ENCODE data around the gene GABRA4. TPM values are rescaled to one million over a fixed set of nuclear protein-coding genes. Genes with fewer than 3 reads are reported as not detected.

GABRA4 gene
- total RNA-seq, 5 donors from 2014 or later (not counting 1 experiment from before 2014, with no cell fraction given), result not detected

- H3K4me1 Mint-ChIP-seq, result no peaks in the 10 kb centered on the region
- ATAC-seq (replicated peaks in 1 of 4), result no peak
These were observed 46.4 kb downstream of the GABRA4 start for GRCh38 chr4:46946919-46947536.

GRCh38 chr4:46945062-46945461 is 48.3 kb downstream of the GABRA4 start:
- no peak overlapping the region for H3K27ac Mint-ChIP-seq
- H3K36me3 Mint-ChIP-seq, result no peaks in the 10 kb centered on the region
- ChIA-PET CTCF (no interaction called here), POLR2A (interaction anchor here in 1 of 2 donors (0.7 kb wide), 1 partner anchor 9 kb away, joined by 3 read pairs; no protein-coding TSS in a partner anchor)
- no peaks in the 10 kb centered on the region for H3K36me3 ChIP-seq (ENCODE audit: control insufficient read depth in 2 of 2, extremely low read depth in 1 of 2, insufficient read depth in 1 of 2, low read length in 1 of 2)
- no peak overlapping the region for H3K4me3 Mint-ChIP-seq
- no peak overlapping the region for H3K4me3 ChIP-seq (ENCODE audit: control insufficient read depth in 1 of 2, extremely low read depth in 1 of 2, low read length in 1 of 2)
- ATAC-seq (replicated peaks in 1 of 4) (no peak), DNase-seq (no peak)
- no peaks in the 10 kb centered on the region for H3K9me3 Mint-ChIP-seq
- H3K4me1 ChIP-seq (ENCODE audit: control insufficient read depth in 1 of 2, extremely low read depth in 1 of 2, insufficient read depth in 2 of 2, low read length in 2 of 2), result no peaks in the 10 kb centered on the region
- H3K27ac ChIP-seq (ENCODE audit: low read length), result no peak overlapping the region
- H3K4me1 Mint-ChIP-seq, result no peaks in the 10 kb centered on the region
- H3K27me3 ChIP-seq (replicated peaks in 1 of 2; ENCODE audit: control insufficient read depth in 2 of 2, extremely low read depth in 1 of 2, insufficient read depth in 2 of 2, low read length in 1 of 2), result no peaks in the 10 kb centered on the region
- H3K9me3 ChIP-seq, result no peaks in the 10 kb centered on the region
- peaks cover 0 to 5% of the 10 kb centered on the region in 2 donors for H3K27me3 Mint-ChIP-seq

More at GRCh38 chr4:46946919-46947536, 46.4 kb downstream of the GABRA4 start:
- no peaks in the 10 kb centered on the region for H3K27me3 ChIP-seq (replicated peaks in 1 of 2; ENCODE audit: control insufficient read depth in 2 of 2, extremely low read depth in 1 of 2, insufficient read depth in 2 of 2, low read length in 1 of 2)
- Mint-ChIP-seq H3K4me3 (no peak overlapping the region), H3K36me3 (no peaks in the 10 kb centered on the region), H3K27ac (no peak overlapping the region), H3K9me3 (no peaks in the 10 kb centered on the region), H3K27me3 (peaks cover 0 to 5% of the 10 kb centered on the region in 2 donors)
- H3K4me1 ChIP-seq (ENCODE audit: control insufficient read depth in 1 of 2, extremely low read depth in 1 of 2, insufficient read depth in 2 of 2, low read length in 2 of 2), result no peaks in the 10 kb centered on the region
- H3K9me3 ChIP-seq, result no peaks in the 10 kb centered on the region
- no peak overlapping the region for H3K27ac ChIP-seq (ENCODE audit: low read length)
- ChIA-PET POLR2A (no interaction called here), CTCF (no interaction called here)
- H3K36me3 ChIP-seq (ENCODE audit: control insufficient read depth in 2 of 2, extremely low read depth in 1 of 2, insufficient read depth in 1 of 2, low read length in 1 of 2), result no peaks in the 10 kb centered on the region
- DNase-seq, result no peak
- H3K4me3 ChIP-seq (ENCODE audit: control insufficient read depth in 1 of 2, extremely low read depth in 1 of 2, low read length in 1 of 2), result no peak overlapping the region
- 63% methylated on average over 4 of the region's 6 CpGs for WGBS (ENCODE audit: insufficient coverage)

GRCh38 chr4:46944345-46944744 is 49.0 kb downstream of the GABRA4 start:
- ChIA-PET CTCF (no interaction called here), POLR2A (no interaction called here)
- H3K9me3 ChIP-seq, result no peaks in the 10 kb centered on the region
- no peaks in the 10 kb centered on the region for H3K27me3 ChIP-seq (replicated peaks in 1 of 2; ENCODE audit: control insufficient read depth in 2 of 2, extremely low read depth in 1 of 2, insufficient read depth in 2 of 2, low read length in 1 of 2)
- Mint-ChIP-seq H3K9me3 (no peaks in the 10 kb centered on the region), H3K27ac (no peak overlapping the region), H3K27me3 (peaks cover 0 to 5% of the 10 kb centered on the region in 2 donors), H3K4me3 (no peak overlapping the region), H3K4me1 (no peaks in the 10 kb centered on the region), H3K36me3 (no peaks in the 10 kb centered on the region)
- no peak overlapping the region for H3K27ac ChIP-seq (ENCODE audit: low read length)
- no peaks in the 10 kb centered on the region for H3K36me3 ChIP-seq (ENCODE audit: control insufficient read depth in 2 of 2, extremely low read depth in 1 of 2, insufficient read depth in 1 of 2, low read length in 1 of 2)
- no peak for DNase-seq
- H3K4me3 ChIP-seq (ENCODE audit: control insufficient read depth in 1 of 2, extremely low read depth in 1 of 2, low read length in 1 of 2), result no peak overlapping the region
- ATAC-seq (replicated peaks in 1 of 4), result no peak
- 100% methylated on average over 1 of the region's 1 CpG for WGBS (ENCODE audit: insufficient coverage)
- H3K4me1 ChIP-seq (ENCODE audit: control insufficient read depth in 1 of 2, extremely low read depth in 1 of 2, insufficient read depth in 2 of 2, low read length in 2 of 2), result no peaks in the 10 kb centered on the region

- H3K4me1 ChIP-seq (ENCODE audit: control insufficient read depth in 1 of 2, extremely low read depth in 1 of 2, insufficient read depth in 2 of 2, low read length in 2 of 2), result no peaks in the 10 kb centered on the region
- Mint-ChIP-seq H3K27me3 (peaks cover 0 to 3% of the 10 kb centered on the region in 2 donors), H3K27ac (no peak overlapping the region), H3K9me3 (no peaks in the 10 kb centered on the region), H3K36me3 (no peaks in the 10 kb centered on the region), H3K4me1 (no peaks in the 10 kb centered on the region), H3K4me3 (no peak overlapping the region)
- H3K4me3 ChIP-seq (ENCODE audit: control insufficient read depth in 1 of 2, extremely low read depth in 1 of 2, low read length in 1 of 2), result no peak overlapping the region
- no peaks in the 10 kb centered on the region for H3K36me3 ChIP-seq (ENCODE audit: control insufficient read depth in 2 of 2, extremely low read depth in 1 of 2, insufficient read depth in 1 of 2, low read length in 1 of 2)
- DNase-seq, result no peak
- CTCF ChIA-PET, result interaction anchor here in 1 of 2 donors (1.2 kb wide), 1 partner anchor 184 kb away, joined by 3 read pairs; no protein-coding TSS in a partner anchor
- ATAC-seq (replicated peaks in 1 of 4), result no peak
- H3K27ac ChIP-seq (ENCODE audit: low read length), result no peak overlapping the region
- H3K9me3 ChIP-seq, result no peaks in the 10 kb centered on the region
- WGBS (ENCODE audit: insufficient coverage), result 40% methylated on average over 1 of the region's 1 CpG
- H3K27me3 ChIP-seq (replicated peaks in 1 of 2; ENCODE audit: control insufficient read depth in 2 of 2, extremely low read depth in 1 of 2, insufficient read depth in 2 of 2, low read length in 1 of 2), result no peaks in the 10 kb centered on the region
- POLR2A ChIA-PET, result no interaction called here
These were observed 55.9 kb downstream of the GABRA4 start for GRCh38 chr4:46937493-46937892.

- H3K4me3 ChIP-seq (ENCODE audit: control insufficient read depth in 1 of 2, extremely low read depth in 1 of 2, low read length in 1 of 2), result no peak overlapping the region
- H3K4me3 Mint-ChIP-seq, result no peak overlapping the region
- peaks cover 0 to 13% of the 10 kb centered on the region in 2 donors for H3K27me3 Mint-ChIP-seq
- ChIA-PET POLR2A (interaction anchor here in 1 of 2 donors (0.6 kb wide), 1 partner anchor 16 kb away, joined by 4 read pairs; no protein-coding TSS in a partner anchor), CTCF (no interaction called here)
- WGBS (ENCODE audit: insufficient coverage), result no CpG with 5 or more reads among the region's 2 CpGs
- H3K36me3 Mint-ChIP-seq, result no peaks in the 10 kb centered on the region
- H3K9me3 Mint-ChIP-seq, result no peaks in the 10 kb centered on the region
- no peak overlapping the region for H3K27ac ChIP-seq (ENCODE audit: low read length)
- ATAC-seq (replicated peaks in 1 of 4) (no peak), DNase-seq (no peak)
- H3K27ac Mint-ChIP-seq, result no peak overlapping the region
- H3K4me1 ChIP-seq (ENCODE audit: control insufficient read depth in 1 of 2, extremely low read depth in 1 of 2, insufficient read depth in 2 of 2, low read length in 2 of 2), result no peaks in the 10 kb centered on the region
- no peaks in the 10 kb centered on the region for H3K4me1 Mint-ChIP-seq
- H3K36me3 ChIP-seq (ENCODE audit: control insufficient read depth in 2 of 2, extremely low read depth in 1 of 2, insufficient read depth in 1 of 2, low read length in 1 of 2), result no peaks in the 10 kb centered on the region
- no peaks in the 10 kb centered on the region for H3K27me3 ChIP-seq (replicated peaks in 1 of 2; ENCODE audit: control insufficient read depth in 2 of 2, extremely low read depth in 1 of 2, insufficient read depth in 2 of 2, low read length in 1 of 2)
- no peaks in the 10 kb centered on the region for H3K9me3 ChIP-seq
These were observed 58.7 kb downstream of the GABRA4 start for GRCh38 chr4:46934726-46935125.

- no peak overlapping the region for H3K4me3 Mint-ChIP-seq
- no peaks in the 10 kb centered on the region for H3K9me3 ChIP-seq
- no peaks in the 10 kb centered on the region for H3K9me3 Mint-ChIP-seq
- ATAC-seq (replicated peaks in 1 of 4) (no peak), DNase-seq (no peak)
- H3K27me3 ChIP-seq (replicated peaks in 1 of 2; ENCODE audit: control insufficient read depth in 2 of 2, extremely low read depth in 1 of 2, insufficient read depth in 2 of 2, low read length in 1 of 2), result no peaks in the 10 kb centered on the region
- no peaks in the 10 kb centered on the region for H3K36me3 ChIP-seq (ENCODE audit: control insufficient read depth in 2 of 2, extremely low read depth in 1 of 2, insufficient read depth in 1 of 2, low read length in 1 of 2)
- no peaks in the 10 kb centered on the region for H3K4me1 Mint-ChIP-seq
- H3K27ac Mint-ChIP-seq, result no peak overlapping the region
- ChIA-PET POLR2A (no interaction called here), CTCF (no interaction called here)
- H3K36me3 Mint-ChIP-seq, result no peaks in the 10 kb centered on the region
- WGBS (ENCODE audit: insufficient coverage), result no CpG with 5 or more reads among the region's 3 CpGs
- H3K27me3 Mint-ChIP-seq, result peaks cover 0 to 13% of the 10 kb centered on the region in 2 donors
- H3K27ac ChIP-seq (ENCODE audit: low read length), result no peak overlapping the region
- no peaks in the 10 kb centered on the region for H3K4me1 ChIP-seq (ENCODE audit: control insufficient read depth in 1 of 2, extremely low read depth in 1 of 2, insufficient read depth in 2 of 2, low read length in 2 of 2)
- H3K4me3 ChIP-seq (ENCODE audit: control insufficient read depth in 1 of 2, extremely low read depth in 1 of 2, low read length in 1 of 2), result no peak overlapping the region
These were observed 59.7 kb downstream of the GABRA4 start for GRCh38 chr4:46933686-46934085.

GRCh38 chr4:46931981-46932380 is 61.4 kb downstream of the GABRA4 start:
- Histone ChIP-seq H3K36me3 (ENCODE audit: control insufficient read depth in 2 of 2, extremely low read depth in 1 of 2, insufficient read depth in 1 of 2, low read length in 1 of 2) (no peaks in the 10 kb centered on the region), H3K4me3 (ENCODE audit: control insufficient read depth in 1 of 2, extremely low read depth in 1 of 2, low read length in 1 of 2) (no peak overlapping the region), H3K27me3 (replicated peaks in 1 of 2; ENCODE audit: control insufficient read depth in 2 of 2, extremely low read depth in 1 of 2, insufficient read depth in 2 of 2, low read length in 1 of 2) (no peaks in the 10 kb centered on the region), H3K9me3 (no peaks in the 10 kb centered on the region), H3K4me1 (ENCODE audit: control insufficient read depth in 1 of 2, extremely low read depth in 1 of 2, insufficient read depth in 2 of 2, low read length in 2 of 2) (no peaks in the 10 kb centered on the region), H3K27ac (ENCODE audit: low read length) (no peak overlapping the region)
- H3K4me3 Mint-ChIP-seq, result no peak overlapping the region
- no peak overlapping the region for H3K27ac Mint-ChIP-seq
- H3K36me3 Mint-ChIP-seq, result no peaks in the 10 kb centered on the region
- ATAC-seq (replicated peaks in 1 of 4) (no peak), DNase-seq (peak in 3 of 35 experiments; percentile 0 to 11 (median 3))
- CTCF ChIA-PET, result no interaction called here
- no CpG with 5 or more reads among the region's 3 CpGs for WGBS (ENCODE audit: insufficient coverage)
- peaks cover 4 to 13% of the 10 kb centered on the region in 2 donors for H3K27me3 Mint-ChIP-seq
- POLR2A ChIA-PET, result no interaction called here
- H3K4me1 Mint-ChIP-seq, result no peaks in the 10 kb centered on the region
- no peaks in the 10 kb centered on the region for H3K9me3 Mint-ChIP-seq
